ENCODE measurements around the gene PSMD3. TPM values are rescaled to one million over a fixed set of nuclear protein-coding genes. Genes with fewer than 3 reads are reported as not detected.
"Not testable (repeated sequence)": the region's sequence is repeated elsewhere in the genome, so short reads cannot be mapped to it uniquely, and the experiment has no call there.

The PSMD3 gene
- total RNA-seq, 1 donor: 94.8 TPM

DNA sequence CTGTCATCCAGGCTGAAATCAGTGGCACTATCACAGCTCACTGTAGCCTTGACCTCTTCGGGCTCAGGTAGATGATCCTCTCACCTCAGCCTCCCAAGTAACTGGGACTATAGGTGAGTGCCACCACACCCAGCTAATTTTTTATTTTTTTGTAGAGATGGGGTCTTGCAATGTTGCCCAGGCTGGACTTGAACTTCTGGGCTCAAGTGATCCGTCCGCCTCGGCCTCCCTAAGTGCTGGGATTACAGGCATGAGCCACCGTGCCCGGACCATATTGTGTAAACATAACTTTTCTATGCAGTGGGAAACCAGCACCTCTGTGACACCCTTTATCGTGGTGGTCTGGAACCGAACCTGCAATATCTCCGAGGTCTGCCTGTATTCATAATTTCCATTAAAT is 23.5 kb downstream of the PSMD3 start:
- Histone ChIP-seq H3K9me3 (ENCODE audit: low read depth, low read length) (no peaks in the 10 kb centered on the region), H3K27me3 (ENCODE audit: insufficient read depth, low read length) (no peaks in the 10 kb centered on the region), H4K20me1 (ENCODE audit: insufficient read depth, low read length) (no peaks in the 10 kb centered on the region), H3K36me3 (ENCODE audit: insufficient read depth, low read length) (no peaks in the 10 kb centered on the region), H3K27ac (ENCODE audit: low read depth, low read length) (no peak overlapping the region), H2AFZ (ENCODE audit: low read length) (no peak overlapping the region), H3K4me3 (ENCODE audit: insufficient read depth, low read length) (no peak overlapping the region), H3K79me2 (ENCODE audit: insufficient read depth, low read length) (no peaks in the 10 kb centered on the region), H3K4me1 (ENCODE audit: insufficient read depth, low read length) (no peaks in the 10 kb centered on the region), H3K4me2 (ENCODE audit: insufficient read depth, low read length) (no peak overlapping the region)
- no peak for DNase-seq (ENCODE audit: insufficient read length, low spot score, missing footprints)
- TF ChIP-seq, protein P1, sequence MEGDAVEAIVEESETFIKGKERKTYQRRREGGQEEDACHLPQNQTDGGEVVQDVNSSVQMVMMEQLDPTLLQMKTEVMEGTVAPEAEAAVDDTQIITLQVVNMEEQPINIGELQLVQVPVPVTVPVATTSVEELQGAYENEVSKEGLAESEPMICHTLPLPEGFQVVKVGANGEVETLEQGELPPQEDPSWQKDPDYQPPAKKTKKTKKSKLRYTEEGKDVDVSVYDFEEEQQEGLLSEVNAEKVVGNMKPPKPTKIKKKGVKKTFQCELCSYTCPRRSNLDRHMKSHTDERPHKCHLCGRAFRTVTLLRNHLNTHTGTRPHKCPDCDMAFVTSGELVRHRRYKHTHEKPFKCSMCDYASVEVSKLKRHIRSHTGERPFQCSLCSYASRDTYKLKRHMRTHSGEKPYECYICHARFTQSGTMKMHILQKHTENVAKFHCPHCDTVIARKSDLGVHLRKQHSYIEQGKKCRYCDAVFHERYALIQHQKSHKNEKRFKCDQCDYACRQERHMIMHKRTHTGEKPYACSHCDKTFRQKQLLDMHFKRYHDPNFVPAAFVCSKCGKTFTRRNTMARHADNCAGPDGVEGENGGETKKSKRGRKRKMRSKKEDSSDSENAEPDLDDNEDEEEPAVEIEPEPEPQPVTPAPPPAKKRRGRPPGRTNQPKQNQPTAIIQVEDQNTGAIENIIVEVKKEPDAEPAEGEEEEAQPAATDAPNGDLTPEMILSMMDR (IDR thresholded peaks at IDR 0.05; ENCODE audit: extremely low read depth, low read depth, low read length): no peak

DNA sequence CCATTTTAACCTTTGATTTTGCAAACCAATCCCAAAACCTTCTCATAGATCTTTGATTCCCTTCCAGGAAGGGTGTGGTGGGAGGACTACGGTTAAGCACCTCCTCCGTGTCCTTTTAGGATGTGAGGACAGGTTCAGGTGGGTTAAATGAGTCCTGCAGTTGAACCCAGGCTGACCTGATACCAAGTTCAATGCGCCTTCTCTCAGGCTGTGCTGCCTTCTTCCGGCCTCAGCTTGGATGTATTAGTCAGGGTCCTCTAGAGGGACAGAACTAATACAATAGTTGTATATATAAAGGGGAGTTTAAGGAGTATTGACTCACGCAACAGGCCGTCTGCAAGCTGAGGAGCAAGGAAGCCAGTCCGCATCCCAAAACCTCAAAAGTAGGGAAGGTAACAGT is 24.1 kb downstream of the PSMD3 start:
- Histone ChIP-seq H3K27ac (ENCODE audit: low read depth, low read length) (no peak overlapping the region), H3K4me2 (ENCODE audit: insufficient read depth, low read length) (no peak overlapping the region), H3K79me2 (ENCODE audit: insufficient read depth, low read length) (no peaks in the 10 kb centered on the region), H3K27me3 (ENCODE audit: insufficient read depth, low read length) (no peaks in the 10 kb centered on the region), H3K36me3 (ENCODE audit: insufficient read depth, low read length) (no peaks in the 10 kb centered on the region), H4K20me1 (ENCODE audit: insufficient read depth, low read length) (no peaks in the 10 kb centered on the region), H3K4me3 (ENCODE audit: insufficient read depth, low read length) (no peak overlapping the region), H3K4me1 (ENCODE audit: insufficient read depth, low read length) (no peaks in the 10 kb centered on the region), H2AFZ (ENCODE audit: low read length) (no peak overlapping the region), H3K9me3 (ENCODE audit: low read depth, low read length) (no peaks in the 10 kb centered on the region)
- no peak for DNase-seq (ENCODE audit: insufficient read length, low spot score, missing footprints)
- TF ChIP-seq, protein P1 (IDR thresholded peaks at IDR 0.05; ENCODE audit: extremely low read depth, low read depth, low read length): no peak

DNA sequence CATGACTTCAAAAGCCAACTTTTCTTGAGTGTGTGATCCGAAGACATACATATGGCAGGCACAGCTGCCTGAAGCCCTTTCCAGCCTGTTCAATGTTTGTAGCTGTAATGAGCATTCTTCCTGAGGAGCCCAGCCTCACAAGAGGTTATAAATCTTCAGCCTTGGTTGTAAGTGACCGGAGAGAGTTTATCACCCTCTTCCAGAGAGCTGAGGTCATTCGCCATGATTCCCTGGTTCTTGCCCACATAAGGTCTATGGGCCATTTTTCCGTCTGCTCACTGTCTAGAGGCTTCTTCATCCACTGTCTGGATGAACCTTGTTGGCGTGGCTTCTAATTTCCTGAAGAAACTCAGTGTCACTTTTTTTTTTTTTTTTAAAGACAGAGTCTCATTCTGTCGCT is 24.9 kb downstream of the PSMD3 start:
- Histone ChIP-seq H3K4me2 (ENCODE audit: insufficient read depth, low read length) (no peak overlapping the region), H3K36me3 (ENCODE audit: insufficient read depth, low read length) (no peaks in the 10 kb centered on the region), H3K4me3 (ENCODE audit: insufficient read depth, low read length) (no peak overlapping the region), H3K4me1 (ENCODE audit: insufficient read depth, low read length) (no peaks in the 10 kb centered on the region), H3K27ac (ENCODE audit: low read depth, low read length) (no peak overlapping the region), H4K20me1 (ENCODE audit: insufficient read depth, low read length) (no peaks in the 10 kb centered on the region), H3K27me3 (ENCODE audit: insufficient read depth, low read length) (no peaks in the 10 kb centered on the region), H3K79me2 (ENCODE audit: insufficient read depth, low read length) (no peaks in the 10 kb centered on the region), H2AFZ (ENCODE audit: low read length) (no peak overlapping the region), H3K9me3 (ENCODE audit: low read depth, low read length) (no peaks in the 10 kb centered on the region)
- no peak for DNase-seq (ENCODE audit: insufficient read length, low spot score, missing footprints)
- TF ChIP-seq, protein P1 (IDR thresholded peaks at IDR 0.05; ENCODE audit: extremely low read depth, low read depth, low read length): no peak

DNA sequence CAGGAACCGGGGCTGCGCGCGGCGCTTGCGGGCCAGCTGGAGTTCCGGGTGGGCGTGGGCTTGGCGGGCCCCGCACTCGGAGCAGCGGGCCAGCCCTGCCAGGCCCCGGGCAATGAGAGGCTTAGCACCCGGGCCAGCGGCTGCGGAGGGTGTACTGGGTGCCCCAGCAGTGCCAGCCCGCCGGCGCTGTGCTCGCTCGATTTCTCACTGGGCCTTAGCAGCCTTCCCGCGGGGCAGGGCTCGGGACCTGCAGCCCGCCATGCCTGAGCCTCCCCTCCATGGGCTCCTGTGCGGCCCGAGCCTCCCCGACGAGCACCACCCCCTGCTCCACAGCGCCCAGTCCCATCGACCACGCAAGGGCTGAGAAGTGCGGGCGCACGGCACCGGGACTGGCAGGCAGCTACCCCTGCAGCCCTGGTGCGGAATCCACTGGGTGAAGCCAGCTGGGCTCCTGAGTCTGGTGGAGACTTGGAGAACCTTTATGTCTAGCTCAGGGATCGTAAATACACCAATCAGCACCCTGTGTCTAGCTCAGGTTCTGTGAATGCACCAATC is 30.4 kb downstream of the PSMD3 start:
- not testable (repeated sequence) for H4K20me1 ChIP-seq (ENCODE audit: insufficient read depth, low read length); H3K79me2 ChIP-seq (ENCODE audit: insufficient read depth, low read length); H3K4me3 ChIP-seq (ENCODE audit: insufficient read depth, low read length); H3K27me3 ChIP-seq (ENCODE audit: insufficient read depth, low read length); H3K27ac ChIP-seq (ENCODE audit: low read depth, low read length); H3K4me2 ChIP-seq (ENCODE audit: insufficient read depth, low read length); H3K4me1 ChIP-seq (ENCODE audit: insufficient read depth, low read length); H2AFZ ChIP-seq (ENCODE audit: low read length); DNase-seq (ENCODE audit: insufficient read length, low spot score, missing footprints); H3K9me3 ChIP-seq (ENCODE audit: low read depth, low read length); H3K36me3 ChIP-seq (ENCODE audit: insufficient read depth, low read length)

DNA sequence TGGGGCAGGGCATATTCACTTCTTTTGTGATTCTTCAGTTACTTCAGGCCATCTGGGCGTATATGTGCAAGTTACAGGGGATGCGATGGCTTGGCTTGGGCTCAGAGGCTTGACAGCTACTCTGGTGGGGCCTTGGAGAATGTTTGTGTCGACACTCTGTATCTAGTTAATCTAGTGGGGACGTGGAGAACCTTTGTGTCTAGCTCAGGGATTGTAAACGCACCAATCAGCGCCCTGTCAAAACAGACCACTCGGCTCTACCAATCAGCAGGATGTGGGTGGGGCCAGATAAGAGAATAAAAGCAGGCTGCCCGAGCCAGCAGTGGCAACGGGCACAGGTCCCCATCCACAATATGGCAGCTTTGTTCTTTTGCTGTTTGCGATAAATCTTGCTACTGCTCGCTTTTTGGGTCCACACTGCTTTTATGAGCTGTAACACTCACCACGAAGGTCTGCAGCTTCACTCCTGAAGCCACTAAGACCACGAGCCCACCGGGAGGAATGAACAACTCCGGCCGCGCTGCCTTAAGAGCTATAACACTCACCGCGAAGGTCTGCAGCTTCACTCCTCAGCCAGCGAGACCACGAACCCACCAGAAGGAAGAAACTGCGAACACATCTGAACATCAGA is 31.5 kb downstream of the PSMD3 start:
- H3K4me2 ChIP-seq (ENCODE audit: insufficient read depth, low read length); H3K4me1 ChIP-seq (ENCODE audit: insufficient read depth, low read length); H3K27me3 ChIP-seq (ENCODE audit: insufficient read depth, low read length); H4K20me1 ChIP-seq (ENCODE audit: insufficient read depth, low read length); H3K36me3 ChIP-seq (ENCODE audit: insufficient read depth, low read length); H3K9me3 ChIP-seq (ENCODE audit: low read depth, low read length); H2AFZ ChIP-seq (ENCODE audit: low read length); H3K4me3 ChIP-seq (ENCODE audit: insufficient read depth, low read length); H3K79me2 ChIP-seq (ENCODE audit: insufficient read depth, low read length); H3K27ac ChIP-seq (ENCODE audit: low read depth, low read length); DNase-seq (ENCODE audit: insufficient read length, low spot score, missing footprints): not testable (repeated sequence)

Measured in osteoblast (primary cell).